Lower leg skin (tissue), 3 donors: ENCODE data around the gene CENPS.

Experiments used
- CTCF ChIP-seq, 3 donors: fragments of 450-650 bp; IDR thresholded peaks; one replicate each; pipeline ENCODE4 v1.5.1; 2016; ENCODE audit warnings: antibody characterized with exemption in 3 of 3, mild to moderate bottlenecking in 3 of 3, moderate library complexity in 2 of 3
- POLR2A ChIP-seq, 2 donors: fragments of 450-650 bp; IDR thresholded peaks; one replicate each; pipeline ENCODE4 v1.6.1; 2016 to 2017; ENCODE audit warnings: antibody characterized with exemption in 2 of 2, mild to moderate bottlenecking in 1 of 2, moderate library complexity in 1 of 2

- TF ChIP-seq POLR2A (IDR thresholded peaks at IDR 0.05) (no peak), CTCF (IDR thresholded peaks at IDR 0.05) (no peak)
These were observed 4.4 kb downstream of the CENPS start for GRCh38 chr1:10434590-10434989.
